ENCODE measurements around the gene RBFA.

Gene RBFA

GRCh38 chr18:80029690-80030089 lies 4.5 kb upstream of the RBFA start:
- no peak overlapping the region for H3K4me3 ChIP-seq (ENCODE audit: low read depth, low read length)
- TF ChIP-seq CTCF (IDR thresholded peaks at IDR 0.05; ENCODE audit: low read depth, low read length), result no peak

- no peak for TF ChIP-seq CTCF (IDR thresholded peaks at IDR 0.05; ENCODE audit: low read depth, low read length)
- peak overlapping the region; percentile 69 for H3K4me3 ChIP-seq (ENCODE audit: low read depth, low read length)
Measured at GRCh38 chr18:80033181-80034067, 810 bp upstream of the RBFA start.

- peak overlapping the region; percentile 83 for H3K4me3 ChIP-seq (ENCODE audit: low read depth, low read length)
- no peak for TF ChIP-seq CTCF (IDR thresholded peaks at IDR 0.05; ENCODE audit: low read depth, low read length)
Measured at GRCh38 chr18:80034852-80035406, 695 bp downstream of the RBFA start.

DNA sequence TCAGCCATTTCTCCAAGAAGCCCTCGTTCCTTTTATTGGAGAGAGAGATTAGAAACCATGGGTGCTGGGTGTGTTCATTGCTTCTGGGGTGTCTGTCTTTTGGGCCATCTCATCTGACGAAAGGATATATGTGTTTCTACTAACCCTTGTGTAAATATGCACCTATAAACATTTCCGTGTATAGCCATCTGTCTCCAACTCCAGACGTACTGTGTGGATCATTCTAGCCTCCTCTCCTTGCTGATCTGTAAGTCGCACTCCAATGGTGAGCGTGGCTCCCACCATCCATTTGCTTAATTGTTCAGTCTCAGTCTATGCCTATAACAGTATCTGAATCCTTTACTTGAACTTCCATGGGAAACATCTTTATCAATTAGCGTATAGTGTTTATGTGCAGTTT lies 1.8 kb downstream of the RBFA start:
- H3K4me3 ChIP-seq (ENCODE audit: low read depth, low read length), result no peak overlapping the region
- no peak for TF ChIP-seq CTCF (IDR thresholded peaks at IDR 0.05; ENCODE audit: low read depth, low read length)

DNA sequence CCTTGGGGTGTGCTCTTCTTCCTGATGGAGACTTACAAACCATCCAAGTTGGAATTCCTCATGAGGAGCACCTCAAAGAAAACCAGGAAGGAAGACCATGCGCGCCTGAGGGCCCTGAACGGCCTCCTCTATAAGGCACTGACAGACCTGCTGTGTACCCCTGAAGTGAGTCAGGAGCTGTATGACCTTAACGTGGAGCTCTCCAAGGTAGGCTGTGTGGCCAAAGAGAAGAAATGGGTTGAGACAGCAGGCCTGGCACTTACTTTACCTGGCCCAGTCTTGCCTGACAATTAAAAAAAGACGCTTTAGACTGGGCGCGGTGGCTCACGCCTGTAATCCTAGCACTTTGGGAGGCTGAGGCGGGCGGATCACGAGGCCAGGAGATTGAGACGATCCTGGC lies 3.1 kb downstream of the RBFA start:
- no peak for TF ChIP-seq CTCF (IDR thresholded peaks at IDR 0.05; ENCODE audit: low read depth, low read length)
- H3K4me3 ChIP-seq (ENCODE audit: low read depth, low read length), result no peak overlapping the region

DNA sequence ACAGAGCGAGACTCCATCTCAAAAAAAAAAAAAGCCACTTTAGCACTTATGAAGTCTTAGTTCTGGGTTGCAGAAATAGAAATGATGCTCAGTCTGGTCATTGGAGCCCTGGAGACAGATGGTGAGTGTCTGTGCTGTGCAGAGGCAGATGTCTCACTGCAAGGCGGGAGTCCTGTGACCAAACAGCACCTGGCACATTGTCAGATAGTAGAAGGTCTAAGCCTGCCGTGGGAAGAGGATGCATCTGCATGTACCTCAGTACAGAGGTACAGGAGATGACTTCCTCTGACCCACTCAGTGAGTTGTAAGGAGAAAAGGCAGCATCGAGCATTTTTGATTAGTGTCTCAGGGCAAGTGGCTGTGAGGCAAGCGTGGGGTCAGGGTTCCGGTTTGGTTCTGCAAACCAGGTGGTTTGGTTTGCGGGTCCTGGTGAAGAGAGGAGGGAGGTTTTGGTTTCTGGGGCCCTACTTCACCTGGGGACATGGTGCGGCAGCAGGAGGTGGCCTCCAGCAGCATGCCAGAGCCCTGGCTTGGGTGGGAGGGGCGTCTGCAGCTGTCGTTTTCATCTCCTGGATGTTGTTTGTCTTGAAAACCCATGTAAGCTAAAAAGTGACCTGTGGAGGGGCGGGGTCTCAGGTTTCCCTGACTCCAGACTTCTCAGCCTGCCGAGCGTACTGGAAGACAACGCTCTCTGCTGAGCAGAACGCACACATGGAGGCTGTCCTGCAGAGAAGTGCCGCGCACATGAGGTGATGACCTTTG lies 3.8 kb downstream of the RBFA start:
- H3K4me3 ChIP-seq (ENCODE audit: low read depth, low read length), result no peak overlapping the region
- TF ChIP-seq CTCF (IDR thresholded peaks at IDR 0.05; ENCODE audit: low read depth, low read length), result no peak

GRCh38 chr18:80040515-80040914 lies 6.3 kb downstream of the RBFA start:
- no peak for TF ChIP-seq CTCF (IDR thresholded peaks at IDR 0.05; ENCODE audit: low read depth, low read length)
- H3K4me3 ChIP-seq (ENCODE audit: low read depth, low read length), result no peak overlapping the region

All from WI38 (cell line).